ENCODE data around the gene TACR2. TPM values are rescaled to one million over a fixed set of nuclear protein-coding genes. Genes with fewer than 3 reads are reported as not detected.

TACR2 gene
- total RNA-seq, 2 experiments from 2014 or later = not detected

DNA sequence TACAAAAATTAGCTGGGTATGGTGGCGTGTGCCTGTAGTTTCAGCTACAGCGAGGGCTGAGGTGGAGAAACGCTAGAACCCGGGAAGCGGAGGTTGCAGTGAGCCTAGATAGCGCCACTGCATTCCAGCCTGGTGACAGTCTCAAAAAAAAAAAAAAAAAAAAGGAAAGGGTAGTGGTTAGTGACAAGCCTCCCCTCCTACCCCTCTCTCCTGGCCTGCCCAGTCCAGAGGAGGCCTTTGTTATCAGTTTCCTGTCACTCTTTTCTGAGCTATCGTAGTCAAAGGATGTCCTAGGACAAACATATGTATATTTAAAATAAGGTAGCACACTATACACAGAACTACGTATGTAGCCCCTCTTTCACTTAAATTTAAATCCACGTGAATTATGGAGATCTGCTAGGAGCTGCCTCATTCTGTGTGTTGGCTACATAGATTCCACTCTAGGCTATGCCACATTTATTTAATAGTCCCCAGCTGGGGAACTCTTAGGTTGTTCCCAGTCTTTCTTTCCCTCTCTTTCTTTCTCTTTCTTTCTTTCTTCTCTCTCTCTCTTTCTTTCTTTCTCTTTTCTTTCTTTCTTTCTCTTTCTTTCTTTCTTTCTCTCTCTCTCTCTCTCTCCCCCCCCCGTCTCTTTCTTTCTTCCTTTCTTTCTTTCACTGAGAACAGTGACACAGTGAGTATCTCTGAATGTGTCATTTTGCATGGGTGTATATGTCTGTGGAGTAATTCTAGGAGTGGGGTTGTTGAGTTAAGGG is 38.5 kb upstream of the TACR2 start:
- H3K27ac Mint-ChIP-seq = no peak overlapping the region
- ChIA-PET CTCF (interaction anchor here (1.0 kb wide), 1 partner anchor 28 kb away, joined by 3 read pairs; no protein-coding TSS in a partner anchor), POLR2A (no interaction called here)
- no peaks in the 10 kb centered on the region for H3K9me3 Mint-ChIP-seq
- H3K4me1 Mint-ChIP-seq (ENCODE audit: low read depth) = peaks cover 16% of the 10 kb centered on the region
- ATAC-seq (no peak), DNase-seq (no peak)
- no peaks in the 10 kb centered on the region for H3K36me3 Mint-ChIP-seq (ENCODE audit: low read depth)
- TF ChIP-seq, protein P1, sequence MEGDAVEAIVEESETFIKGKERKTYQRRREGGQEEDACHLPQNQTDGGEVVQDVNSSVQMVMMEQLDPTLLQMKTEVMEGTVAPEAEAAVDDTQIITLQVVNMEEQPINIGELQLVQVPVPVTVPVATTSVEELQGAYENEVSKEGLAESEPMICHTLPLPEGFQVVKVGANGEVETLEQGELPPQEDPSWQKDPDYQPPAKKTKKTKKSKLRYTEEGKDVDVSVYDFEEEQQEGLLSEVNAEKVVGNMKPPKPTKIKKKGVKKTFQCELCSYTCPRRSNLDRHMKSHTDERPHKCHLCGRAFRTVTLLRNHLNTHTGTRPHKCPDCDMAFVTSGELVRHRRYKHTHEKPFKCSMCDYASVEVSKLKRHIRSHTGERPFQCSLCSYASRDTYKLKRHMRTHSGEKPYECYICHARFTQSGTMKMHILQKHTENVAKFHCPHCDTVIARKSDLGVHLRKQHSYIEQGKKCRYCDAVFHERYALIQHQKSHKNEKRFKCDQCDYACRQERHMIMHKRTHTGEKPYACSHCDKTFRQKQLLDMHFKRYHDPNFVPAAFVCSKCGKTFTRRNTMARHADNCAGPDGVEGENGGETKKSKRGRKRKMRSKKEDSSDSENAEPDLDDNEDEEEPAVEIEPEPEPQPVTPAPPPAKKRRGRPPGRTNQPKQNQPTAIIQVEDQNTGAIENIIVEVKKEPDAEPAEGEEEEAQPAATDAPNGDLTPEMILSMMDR (IDR thresholded peaks at IDR 0.05) = no peak
- no peak overlapping the region for H3K4me3 Mint-ChIP-seq
- intact Hi-C loops (cut with micrococcal nuclease) = loop anchor here (5.0 kb wide), 1 partner anchor 52 kb away; no protein-coding TSS in a partner anchor
- peaks cover 2% of the 10 kb centered on the region for H3K27me3 Mint-ChIP-seq

DNA sequence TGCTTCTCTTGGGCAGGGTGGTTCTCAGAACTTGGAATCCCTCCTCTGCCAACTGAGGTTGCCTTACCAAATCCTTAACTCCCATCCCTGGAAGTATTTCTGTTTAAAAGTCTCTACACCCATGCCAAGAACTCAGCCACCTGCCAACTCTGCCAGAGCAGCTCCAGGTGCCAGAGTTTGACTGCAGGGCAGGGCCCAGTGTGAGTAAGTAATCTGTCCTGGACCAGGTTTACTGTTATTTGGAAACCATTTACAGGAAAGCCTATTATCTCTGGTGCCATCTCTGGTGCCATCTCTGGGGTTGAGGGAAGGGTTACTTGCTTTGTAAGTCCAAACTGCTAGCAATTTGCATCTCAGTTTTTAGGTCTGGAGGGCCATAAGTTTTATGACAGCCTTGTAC is 37.1 kb upstream of the TACR2 start:
- POLR2A ChIA-PET = no interaction called here
- peaks cover 16% of the 10 kb centered on the region for H3K4me1 Mint-ChIP-seq (ENCODE audit: low read depth)
- intact Hi-C loops (cut with micrococcal nuclease) = no loop called here
- no peaks in the 10 kb centered on the region for H3K36me3 Mint-ChIP-seq (ENCODE audit: low read depth)
- H3K4me3 Mint-ChIP-seq = no peak overlapping the region
- CTCF ChIA-PET = interaction anchor here (1.1 kb wide), 1 partner anchor 21 kb away, joined by 3 read pairs; no protein-coding TSS in a partner anchor
- H3K27me3 Mint-ChIP-seq = peaks cover 2% of the 10 kb centered on the region
- no peak overlapping the region for H3K27ac Mint-ChIP-seq
- DNase-seq = no peak
- no peaks in the 10 kb centered on the region for H3K9me3 Mint-ChIP-seq
- ATAC-seq = no peak
- TF ChIP-seq, protein P1 (IDR thresholded peaks at IDR 0.05) = no peak

DNA sequence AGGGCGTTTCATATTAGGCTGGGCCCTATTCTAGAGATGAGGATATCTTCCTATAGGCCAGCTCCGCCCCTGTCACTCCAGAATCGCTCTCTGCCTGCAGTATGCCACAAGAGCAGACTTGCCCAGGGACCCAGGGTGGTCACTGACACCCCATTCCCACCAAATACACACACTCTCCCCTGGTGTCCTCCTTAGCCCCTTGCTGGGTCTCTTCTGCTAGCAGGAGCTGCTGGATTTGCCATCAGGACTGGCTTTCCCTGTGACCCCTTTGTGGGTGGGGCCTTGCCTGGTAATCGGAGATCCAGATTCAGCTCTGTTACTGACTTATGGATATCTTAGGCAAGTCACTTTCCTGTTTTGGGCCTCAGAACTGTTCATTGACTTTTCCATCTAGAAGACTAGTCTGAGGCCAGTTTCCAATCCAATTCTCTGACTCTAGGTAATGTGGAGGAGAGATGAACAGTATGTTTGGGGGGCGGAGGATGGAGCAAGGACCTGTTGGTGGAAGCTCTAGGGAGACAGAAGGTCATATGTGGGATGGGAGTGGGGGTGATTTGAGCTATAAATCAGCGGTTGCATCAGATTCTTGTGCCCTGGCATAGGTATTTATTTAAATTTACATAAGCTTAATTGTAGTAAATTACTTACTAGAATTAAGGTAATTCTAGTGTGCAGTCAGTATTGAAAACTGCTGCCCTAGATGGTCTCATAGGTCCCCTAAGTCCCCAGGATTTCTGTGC is 36.1 kb upstream of the TACR2 start:
- ChIA-PET POLR2A (interaction anchor here (0.9 to 1.2 kb wide), 3 partner anchors 10 to 13 kb away, joined by 3 to 4 read pairs (median 4); no protein-coding TSS in a partner anchor), CTCF (interaction anchor here (0.6 kb wide), 1 partner anchor 176 kb away, joined by 3 read pairs; no protein-coding TSS in a partner anchor)
- no peak overlapping the region for H3K27ac Mint-ChIP-seq
- intact Hi-C loops (cut with micrococcal nuclease) = no loop called here
- no peaks in the 10 kb centered on the region for H3K36me3 Mint-ChIP-seq (ENCODE audit: low read depth)
- H3K27me3 Mint-ChIP-seq = peaks cover 2% of the 10 kb centered on the region
- no peaks in the 10 kb centered on the region for H3K9me3 Mint-ChIP-seq
- DNase-seq = no peak
- TF ChIP-seq, protein P1 (IDR thresholded peaks at IDR 0.05) = no peak
- ATAC-seq = no peak
- peak overlapping the region; percentile 40 for H3K4me3 Mint-ChIP-seq
- peaks cover 16% of the 10 kb centered on the region for H3K4me1 Mint-ChIP-seq (ENCODE audit: low read depth)

DNA sequence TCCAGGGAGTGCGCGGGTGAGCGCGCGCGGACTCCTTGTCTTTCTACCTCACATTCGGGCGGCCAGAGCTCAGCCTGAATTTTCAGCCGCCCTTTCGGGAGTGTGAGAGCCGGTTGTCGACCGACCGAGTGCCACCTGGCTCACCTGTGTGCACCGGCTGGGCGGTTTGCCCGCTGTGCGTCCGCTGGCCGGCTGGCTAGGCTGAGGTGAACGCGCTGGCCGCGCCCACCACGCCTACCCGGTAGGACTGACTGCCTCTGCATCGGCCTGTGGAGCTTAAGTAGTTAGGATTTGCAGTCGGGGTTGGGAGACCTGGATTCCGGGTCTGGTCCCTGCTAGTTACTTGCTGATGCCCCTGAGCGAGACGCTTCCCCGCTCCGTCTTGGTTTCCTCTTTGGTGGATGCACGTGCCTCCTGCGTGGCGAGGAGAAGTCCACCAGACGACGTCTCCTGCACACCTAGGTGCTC is 35.1 kb upstream of the TACR2 start:
- Mint-ChIP-seq H3K4me1 (ENCODE audit: low read depth) (peaks cover 10% of the 10 kb centered on the region), H3K36me3 (ENCODE audit: low read depth) (no peaks in the 10 kb centered on the region), H3K27me3 (peaks cover 2% of the 10 kb centered on the region), H3K9me3 (no peaks in the 10 kb centered on the region), H3K27ac (no peak overlapping the region), H3K4me3 (peak overlapping the region; percentile 77)
- DNase-seq (peak; percentile 10), ATAC-seq (peak; percentile 12)
- ChIA-PET CTCF (interaction anchor here (1.8 to 1.9 kb wide), 3 partner anchors 25 to 56 kb away, joined by 4 to 5 read pairs (median 4); no protein-coding TSS in a partner anchor), POLR2A (interaction anchor here (1.2 kb wide), 1 partner anchor 12 kb away, joined by 3 read pairs; no protein-coding TSS in a partner anchor)
- intact Hi-C loops (cut with micrococcal nuclease) = no loop called here
- TF ChIP-seq, protein P1 (IDR thresholded peaks at IDR 0.05) = no peak
